Stromal cell of bone marrow (primary cell): ENCODE measurements around the gene IGSF3.

Source experiments
- DNase-seq: peaks from one replicate; pipeline ENCODE4 v3.0.0-alpha.2; 2012; ENCODE audit warnings: low read depth

IGSF3 gene

GRCh38 chr1:116686723-116687352 lies 19.3 kb upstream of the IGSF3 start:
- no peak for DNase-seq

- no peak for DNase-seq
Measured at GRCh38 chr1:116686175-116686574, 18.6 kb upstream of the IGSF3 start.

- no peak for DNase-seq
Measured at GRCh38 chr1:116684575-116684974, 17.0 kb upstream of the IGSF3 start.

GRCh38 chr1:116682641-116683221 lies 15.2 kb upstream of the IGSF3 start:
- no peak for DNase-seq

GRCh38 chr1:116681343-116681899 lies 13.9 kb upstream of the IGSF3 start:
- no peak for DNase-seq

GRCh38 chr1:116680752-116681151 lies 13.2 kb upstream of the IGSF3 start:
- DNase-seq: no peak

GRCh38 chr1:116679828-116680628 lies 12.5 kb upstream of the IGSF3 start:
- DNase-seq: no peak

GRCh38 chr1:116679091-116679827 lies 11.7 kb upstream of the IGSF3 start:
- no peak for DNase-seq

GRCh38 chr1:116678732-116679090 lies 11.2 kb upstream of the IGSF3 start:
- no peak for DNase-seq

- no peak for DNase-seq
Measured at GRCh38 chr1:116677474-116678062, 10.0 kb upstream of the IGSF3 start.

GRCh38 chr1:116676291-116676690 lies 8.8 kb upstream of the IGSF3 start:
- DNase-seq: no peak

- no peak for DNase-seq
Measured at GRCh38 chr1:116674751-116675150, 7.2 kb upstream of the IGSF3 start.

GRCh38 chr1:116674011-116674531 lies 6.5 kb upstream of the IGSF3 start:
- no peak for DNase-seq

GRCh38 chr1:116671912-116672311 lies 4.4 kb upstream of the IGSF3 start:
- no peak for DNase-seq

- no peak for DNase-seq
Measured at GRCh38 chr1:116671072-116671760, 3.7 kb upstream of the IGSF3 start.

- DNase-seq: no peak
Measured at GRCh38 chr1:116668277-116668676, 744 bp upstream of the IGSF3 start.

- DNase-seq: no peak
Measured at GRCh38 chr1:116667078-116667574, 407 bp downstream of the IGSF3 start.

- no peak for DNase-seq
Measured at GRCh38 chr1:116666187-116667077, 1.1 kb downstream of the IGSF3 start.

GRCh38 chr1:116664978-116665371 lies 2.6 kb downstream of the IGSF3 start:
- DNase-seq: no peak
